GM18861 (cell line): Measurements from ENCODE around the gene NOS1.
"Not testable (repeated sequence)": the region's sequence is repeated elsewhere in the genome, so short reads cannot be mapped to it uniquely, and the experiment has no call there.

Experiments used
- ATAC-seq: cut with Tn5 transposase; IDR thresholded peaks from one replicate; pipeline ENCODE4 v1.9.1; 2021; ENCODE audit not compliant: unreplicated experiment

The NOS1 gene

DNA sequence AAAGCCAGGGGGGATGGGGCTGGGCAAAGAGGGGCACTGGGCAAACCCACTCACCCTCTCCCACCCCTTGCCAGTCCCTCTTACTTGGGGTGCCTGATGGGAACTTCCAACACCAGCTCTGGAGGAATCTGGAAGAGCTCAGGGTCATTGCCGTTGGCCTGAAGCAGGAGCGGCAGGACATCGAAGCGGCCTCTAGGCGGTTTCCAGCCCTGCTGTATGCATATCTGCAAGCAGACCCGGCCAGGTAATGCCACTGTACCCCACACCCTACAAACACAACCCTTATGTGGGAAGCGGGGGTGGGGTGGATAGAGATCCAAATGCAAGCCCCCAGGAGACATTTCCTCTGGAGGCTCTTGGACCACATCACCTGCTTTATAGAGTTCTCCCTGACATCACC, 83.6 kb downstream of the NOS1 start:
- ATAC-seq = no peak

DNA sequence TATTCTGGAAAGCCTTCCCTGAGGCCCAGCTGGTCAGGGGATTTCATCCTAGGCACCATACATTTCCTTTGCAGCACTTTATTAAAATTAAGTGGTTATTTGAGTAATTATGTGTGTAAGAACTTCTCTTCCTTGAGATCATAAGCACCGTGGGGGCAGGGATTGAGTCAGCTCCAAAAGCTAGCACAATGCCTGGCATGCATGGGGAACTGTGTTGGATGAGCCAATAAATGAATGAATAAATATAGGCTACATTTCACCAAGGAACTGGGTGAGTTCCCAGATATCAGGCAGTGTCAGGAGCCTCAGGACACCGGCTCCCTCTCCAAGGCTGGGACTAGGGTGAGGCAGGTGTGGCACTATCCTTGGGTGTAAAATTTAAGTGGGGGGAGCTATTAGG, 88.3 kb downstream of the NOS1 start:
- no peak for ATAC-seq

DNA sequence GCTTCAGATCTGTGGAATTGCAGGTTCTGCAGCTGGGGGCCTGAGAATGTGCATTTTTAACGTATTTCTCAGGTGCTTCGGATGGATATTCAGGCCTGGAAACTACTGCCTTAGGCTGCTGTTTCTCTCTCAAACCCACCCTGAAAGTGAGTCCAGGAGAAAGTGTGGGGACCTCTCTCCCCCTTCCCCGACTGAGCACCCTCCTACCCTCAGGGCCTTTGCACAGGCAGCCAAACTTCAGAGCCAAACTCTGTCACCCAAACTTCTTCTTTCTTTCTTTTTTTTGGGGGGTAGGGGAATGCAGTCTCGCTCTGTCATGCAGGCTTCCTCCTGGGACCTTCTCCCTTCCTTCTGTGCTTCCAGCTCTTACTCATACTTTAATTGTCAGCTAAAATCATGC, 88.7 kb downstream of the NOS1 start:
- no peak for ATAC-seq

DNA sequence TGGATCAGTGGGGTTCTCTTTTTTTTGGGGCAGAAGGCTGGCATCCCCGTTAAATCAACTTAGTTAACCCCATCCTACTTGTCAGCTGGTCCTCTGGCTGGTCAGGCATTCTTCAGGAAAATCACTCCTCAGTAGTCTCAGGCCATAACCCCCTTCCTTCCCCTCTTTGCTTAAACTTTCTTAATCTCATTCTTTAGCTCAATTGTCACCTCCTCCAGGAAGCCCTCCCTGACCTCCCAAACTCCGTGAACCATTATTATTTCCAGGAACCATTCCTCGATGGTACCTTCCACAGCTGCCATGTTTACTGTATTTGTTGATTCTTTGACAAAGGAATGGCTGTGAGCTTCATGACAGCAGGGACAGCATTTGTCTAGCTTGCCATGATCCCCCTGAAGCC, 98.7 kb downstream of the NOS1 start:
- no peak for ATAC-seq

DNA sequence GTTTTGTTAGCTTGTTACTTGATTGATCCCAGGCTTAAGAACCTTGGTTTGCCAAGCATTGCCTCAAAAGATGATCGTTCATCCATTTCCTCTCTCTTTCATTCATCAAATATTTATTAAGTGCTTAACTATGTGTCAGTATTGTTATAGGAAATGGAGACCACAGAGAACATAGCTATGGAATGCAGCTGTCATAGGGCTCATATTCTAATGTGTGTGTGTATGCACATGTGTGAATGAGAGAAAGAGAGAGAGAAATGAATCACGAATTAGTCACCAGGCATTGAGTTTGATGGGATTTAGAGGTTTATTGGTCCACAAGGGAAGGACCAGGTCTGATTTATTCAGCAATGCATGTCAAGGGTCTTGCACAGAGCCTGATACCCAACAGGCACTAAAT, 100.2 kb downstream of the NOS1 start:
- no peak for ATAC-seq

DNA sequence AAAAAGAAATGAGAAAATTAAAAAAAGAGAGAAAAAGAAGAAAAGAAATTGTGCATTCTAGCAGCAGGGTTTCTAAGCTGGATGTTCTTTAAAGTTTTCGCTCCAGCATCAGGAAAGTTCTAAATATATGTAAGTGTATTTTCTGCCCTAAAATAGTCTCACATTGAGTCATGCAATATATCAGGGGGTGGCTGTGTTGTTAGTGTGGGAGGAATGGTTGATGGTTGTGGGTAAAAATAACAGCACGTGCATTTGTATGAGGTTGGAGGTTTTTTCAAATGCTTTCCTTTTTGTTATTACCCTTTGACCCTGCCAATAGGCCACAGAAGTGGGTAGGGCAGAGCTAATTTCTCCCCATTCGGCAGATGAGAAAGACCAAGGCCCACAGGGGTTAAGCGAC, 106.0 kb downstream of the NOS1 start:
- no peak for ATAC-seq

DNA sequence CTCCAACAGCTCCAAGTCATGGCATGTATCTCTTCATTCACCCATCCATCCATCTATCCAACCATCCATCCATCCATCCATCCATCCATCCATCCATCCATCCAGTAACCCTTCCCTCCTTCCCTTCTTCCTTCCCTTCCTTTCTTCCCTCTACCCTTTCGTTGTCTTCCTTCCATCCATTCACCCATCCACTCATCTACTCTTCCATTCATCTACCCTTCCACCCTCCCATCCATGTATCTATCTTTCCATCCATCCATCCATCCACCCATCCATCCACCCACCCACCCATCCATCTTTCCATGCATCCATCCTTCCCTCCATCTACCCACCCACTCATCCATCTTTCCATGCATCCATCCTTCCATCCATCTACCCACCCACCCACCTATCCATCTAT, 117.9 kb downstream of the NOS1 start:
- ATAC-seq = no peak

DNA sequence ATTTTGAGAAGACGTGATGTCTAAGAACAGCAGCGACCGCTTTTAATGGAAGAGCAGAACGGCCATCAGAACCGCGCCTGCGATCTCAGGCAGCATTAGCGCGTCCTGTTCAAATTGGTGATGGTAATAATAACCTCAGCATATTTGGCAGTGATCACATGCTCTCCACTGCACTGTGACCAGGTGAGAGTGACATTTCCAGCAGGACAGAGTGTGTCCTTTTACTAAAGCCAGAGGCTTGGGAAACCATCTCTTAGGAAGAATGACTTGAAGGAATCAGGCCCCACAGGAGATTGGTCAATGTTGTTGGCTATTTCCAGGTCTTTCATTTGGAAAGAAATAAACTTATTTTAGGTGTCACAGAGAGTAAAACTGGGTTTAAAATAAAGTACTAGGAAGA, 119.7 kb downstream of the NOS1 start:
- ATAC-seq = no peak

DNA sequence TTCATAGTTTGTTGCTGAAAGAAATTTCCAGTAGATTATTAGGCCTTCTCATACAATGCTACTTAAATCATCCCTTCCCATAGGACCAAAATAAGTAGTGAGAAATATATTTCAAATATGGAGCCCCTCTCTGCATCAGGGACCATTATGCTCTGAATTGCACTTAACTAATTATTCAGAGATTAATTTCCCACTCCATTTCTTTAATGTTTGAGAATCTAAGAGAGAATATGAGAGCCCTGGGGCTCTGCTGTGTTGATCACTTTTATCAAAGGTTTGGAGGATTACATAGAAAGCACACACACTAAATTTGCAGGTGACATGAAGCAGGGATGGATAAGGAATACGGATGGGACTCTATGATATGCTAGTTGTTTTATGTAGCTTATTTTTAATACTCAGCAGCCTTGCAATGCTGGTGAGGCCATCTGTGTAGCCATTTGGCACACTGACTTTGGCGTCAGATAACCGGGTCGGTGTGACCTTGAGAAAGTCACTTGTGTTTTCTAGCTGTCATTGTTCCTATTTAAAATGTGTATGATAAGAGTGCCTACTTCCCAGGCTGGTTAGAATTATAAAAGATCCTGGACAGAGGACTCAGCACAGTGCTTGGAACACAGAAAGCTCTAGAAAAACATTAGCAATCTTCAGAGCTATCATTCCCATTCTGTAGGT, 121.2 kb downstream of the NOS1 start:
- ATAC-seq = no peak

DNA sequence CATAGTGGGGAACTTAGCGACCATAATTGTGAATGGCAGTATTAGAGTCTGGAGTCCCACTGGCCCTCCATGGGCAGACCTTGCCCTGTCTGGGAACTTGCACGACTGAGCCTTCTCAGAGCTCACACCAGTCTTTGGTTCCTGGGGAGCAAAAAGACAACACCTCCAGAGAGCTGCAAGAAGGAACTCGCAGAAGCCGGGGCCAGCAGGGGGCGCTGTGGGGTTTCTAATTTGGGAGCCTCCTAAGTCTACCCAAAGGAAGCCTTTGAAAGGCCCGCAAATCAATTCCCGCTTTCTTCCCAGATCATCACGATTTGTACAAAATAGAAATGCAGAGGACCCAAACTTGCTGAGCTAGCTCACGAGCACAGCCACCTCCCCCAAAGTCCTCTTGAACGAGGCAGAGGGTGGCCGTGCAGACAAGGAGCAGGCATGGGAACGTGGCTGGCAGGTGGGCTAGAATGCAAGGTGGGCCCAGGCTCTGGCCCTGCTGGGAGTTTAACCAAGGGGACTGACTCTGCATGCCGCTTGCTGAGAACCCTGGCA, 124.9 kb downstream of the NOS1 start:
- ATAC-seq = no peak

DNA sequence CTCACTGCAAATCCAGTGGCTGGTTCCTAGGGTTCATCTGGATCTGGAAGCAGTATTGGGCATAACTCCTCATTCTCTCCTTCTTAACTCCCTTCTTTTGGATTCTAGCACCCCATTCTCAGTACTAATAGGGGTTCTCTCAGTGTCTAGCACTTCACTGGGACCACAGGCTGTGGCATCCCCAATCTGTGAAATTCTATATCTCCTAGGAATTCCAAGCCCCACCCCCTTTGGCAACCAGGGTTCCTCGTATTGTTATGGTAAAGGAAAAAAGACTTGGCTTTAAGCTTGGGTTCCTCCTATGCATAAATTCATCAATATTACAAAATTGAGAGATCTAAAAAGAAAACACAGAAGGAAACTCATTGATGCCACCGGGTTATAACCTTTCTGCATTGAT, 126.2 kb downstream of the NOS1 start:
- ATAC-seq = no peak

DNA sequence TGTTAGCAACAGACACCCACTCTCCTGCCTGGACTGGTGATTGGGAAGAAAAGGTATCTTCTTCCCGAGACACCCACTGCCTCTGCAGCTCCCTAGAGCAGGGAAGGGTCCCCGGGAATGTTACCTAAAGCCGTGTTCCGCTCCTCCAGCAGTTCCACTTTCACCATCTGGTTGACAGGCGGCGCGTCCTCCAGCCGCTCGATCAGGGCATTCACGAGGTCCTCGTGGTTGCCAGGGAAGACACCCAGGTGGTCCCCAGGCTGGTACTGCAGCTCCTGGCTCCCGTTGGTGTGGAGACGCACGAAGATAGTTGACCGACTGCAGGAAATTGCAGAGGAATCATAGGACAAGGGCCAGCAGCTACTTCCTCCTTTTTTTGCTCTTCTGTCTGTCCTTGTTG, 127.0 kb downstream of the NOS1 start:
- no peak for ATAC-seq

DNA sequence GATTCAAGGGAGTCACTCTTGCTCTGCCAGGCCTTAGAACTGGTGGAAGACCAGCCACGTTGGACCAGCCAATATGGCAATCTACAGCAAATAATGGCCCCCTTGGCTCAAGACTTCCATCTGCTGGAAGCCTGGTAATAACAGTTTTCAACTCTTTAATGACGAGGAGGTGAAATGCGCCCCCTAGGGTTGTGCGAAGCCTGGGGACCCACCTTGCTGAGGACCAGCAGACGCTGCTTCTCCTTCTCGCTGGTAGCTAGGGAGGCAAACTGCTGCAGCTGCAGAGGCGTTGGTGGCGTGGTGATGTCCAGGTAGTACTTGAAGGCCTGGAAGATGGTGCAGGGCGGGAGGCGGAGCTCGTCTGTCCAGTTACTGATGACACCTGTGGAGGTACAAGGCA, 129.7 kb downstream of the NOS1 start:
- ATAC-seq = no peak

DNA sequence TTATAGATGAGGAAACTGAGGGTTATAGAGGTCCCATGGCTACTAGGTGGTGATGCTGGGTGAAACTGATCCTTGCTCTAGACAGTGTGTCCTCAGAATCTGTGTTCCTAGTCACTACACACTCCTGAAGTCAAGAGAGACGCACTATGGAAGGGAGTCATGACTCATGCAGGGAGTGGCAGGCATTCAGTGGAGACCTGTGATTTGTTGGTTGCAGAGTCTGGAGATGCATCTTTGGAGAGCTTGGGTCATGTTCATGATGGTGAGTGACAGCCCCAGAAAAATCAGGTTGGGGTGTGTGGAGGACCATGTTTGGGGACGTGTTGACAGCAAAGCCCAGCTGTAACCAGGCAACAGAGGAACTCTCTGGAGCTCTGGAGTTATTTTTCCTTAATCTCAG, 133.2 kb downstream of the NOS1 start:
- no peak for ATAC-seq

DNA sequence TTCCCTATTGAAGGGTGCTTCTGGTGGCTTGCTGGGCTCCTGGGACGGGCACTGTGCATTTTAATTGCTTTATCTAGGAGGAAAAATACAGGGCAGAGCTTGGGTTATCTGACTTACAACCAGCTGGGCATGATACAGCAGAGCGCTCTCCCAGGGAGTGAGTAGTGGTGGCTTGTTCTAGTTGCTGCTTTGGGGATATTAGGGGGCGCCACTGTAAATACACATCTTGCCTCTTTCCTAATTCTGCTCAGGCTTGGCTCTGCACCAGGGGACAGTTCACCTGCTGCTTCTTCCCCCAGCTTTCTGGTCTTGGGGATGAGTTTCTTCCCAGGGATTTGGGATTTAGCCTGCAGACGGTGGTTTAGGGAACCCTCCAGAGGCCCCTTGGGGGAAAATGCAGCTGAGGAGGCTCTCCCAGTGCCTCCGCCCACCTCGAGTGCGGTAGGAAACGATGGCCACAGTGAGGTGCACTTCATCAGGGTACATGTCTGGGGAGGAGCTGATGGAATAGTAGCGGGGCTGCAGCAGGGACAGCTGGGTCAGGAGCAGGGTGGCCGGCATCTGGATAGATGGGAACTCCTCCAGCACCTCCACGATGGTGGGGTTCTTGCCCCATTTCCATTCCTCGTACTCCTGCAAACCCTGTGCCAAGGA, 134.3 kb downstream of the NOS1 start:
- ATAC-seq = no peak

DNA sequence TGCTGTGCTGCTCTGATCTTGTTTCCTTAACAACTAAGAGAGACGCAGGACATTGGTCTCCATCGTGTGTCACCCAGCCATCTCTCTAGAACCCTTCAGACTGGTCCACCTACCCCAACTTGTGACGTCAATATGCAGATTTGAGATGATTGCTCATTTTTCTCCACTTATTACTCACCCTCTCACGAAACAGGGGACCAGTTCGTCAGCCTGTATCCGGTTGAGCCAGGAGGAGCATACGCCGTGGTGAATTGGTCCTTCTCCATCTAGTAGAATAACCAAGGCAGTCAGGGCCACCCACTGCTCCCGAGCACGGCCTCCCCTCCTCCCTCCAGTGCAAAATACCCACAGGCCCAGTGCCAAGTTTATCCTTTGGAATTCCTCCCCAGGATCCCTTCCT, 134.9 kb downstream of the NOS1 start:
- no peak for ATAC-seq

DNA sequence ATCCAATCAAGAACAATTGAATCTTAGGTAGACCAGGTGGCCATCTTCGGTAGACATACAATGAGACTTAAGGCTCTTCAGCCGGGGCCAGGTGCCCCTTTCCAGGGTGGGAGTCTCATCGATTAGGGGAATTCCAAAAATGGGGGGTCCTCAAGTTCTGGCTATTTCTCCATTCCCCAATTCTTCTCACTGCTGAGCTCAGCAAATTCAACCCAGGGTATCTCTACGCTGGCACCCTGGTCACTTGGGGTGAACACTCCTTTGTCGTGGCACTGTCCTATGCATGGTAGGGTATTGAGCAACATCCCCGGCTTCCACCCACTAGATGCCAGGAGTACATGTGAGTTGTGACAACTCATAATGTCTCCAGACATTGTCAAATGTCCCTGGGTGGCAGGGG, 136.2 kb downstream of the NOS1 start:
- no peak for ATAC-seq

DNA sequence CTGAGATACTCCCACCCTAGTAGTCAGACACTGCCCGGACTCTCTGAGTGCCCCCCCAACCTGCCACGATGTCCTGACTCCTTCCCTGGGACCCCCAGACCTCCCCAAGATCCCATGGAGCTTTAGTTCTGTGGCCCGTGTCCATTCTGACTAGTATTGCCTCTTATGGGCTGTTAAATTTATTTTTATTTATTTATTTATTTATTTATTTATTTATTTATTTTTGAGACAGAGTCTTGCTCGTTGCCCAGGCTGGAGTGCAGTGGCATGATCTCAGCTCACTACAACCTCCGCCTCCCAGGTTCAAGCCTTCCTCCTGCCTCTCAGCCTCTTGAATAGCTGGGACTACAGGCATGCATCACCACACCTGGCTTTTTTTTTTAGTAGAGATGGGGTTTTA, 140.5 kb downstream of the NOS1 start:
- not testable (repeated sequence) for ATAC-seq

DNA sequence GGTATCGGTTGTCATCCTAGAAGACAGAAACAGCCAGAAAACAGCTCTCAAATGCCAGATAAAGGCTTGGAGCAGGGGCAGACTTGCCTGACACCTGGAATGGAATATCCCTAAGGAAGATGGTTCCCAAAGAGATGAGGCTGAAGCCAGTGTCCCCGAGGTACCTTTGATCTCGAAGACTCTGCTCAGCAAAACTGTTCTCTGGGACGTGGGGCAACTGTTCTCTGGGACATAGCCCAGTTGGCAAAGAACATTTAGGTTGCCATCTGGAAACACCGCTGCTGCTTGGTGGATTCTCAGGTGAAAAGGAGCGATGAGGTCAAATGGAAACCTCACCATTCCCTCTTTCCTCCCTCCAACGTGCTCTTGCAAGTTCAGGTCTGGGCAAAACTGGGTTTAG, 143.3 kb downstream of the NOS1 start:
- ATAC-seq = no peak

DNA sequence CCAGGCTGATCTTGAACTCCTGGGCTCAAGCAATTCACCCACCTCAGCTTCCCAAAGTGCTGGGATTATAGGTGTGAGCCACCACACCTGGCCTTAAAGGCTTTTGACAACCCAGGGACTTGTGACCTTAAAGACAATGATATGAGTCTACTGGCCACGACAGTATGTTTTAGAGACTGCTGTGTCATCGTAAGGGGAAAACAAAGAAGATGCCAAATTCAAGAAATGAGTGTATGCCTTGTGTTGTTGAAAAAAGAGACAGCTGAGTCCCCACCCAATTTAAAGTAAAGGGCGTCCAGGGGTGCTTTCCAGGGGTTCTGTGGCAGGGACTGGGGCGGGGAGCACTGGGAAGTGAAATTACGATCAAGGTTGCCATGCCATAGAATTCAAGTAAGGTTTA, 144.7 kb downstream of the NOS1 start:
- no peak for ATAC-seq

DNA sequence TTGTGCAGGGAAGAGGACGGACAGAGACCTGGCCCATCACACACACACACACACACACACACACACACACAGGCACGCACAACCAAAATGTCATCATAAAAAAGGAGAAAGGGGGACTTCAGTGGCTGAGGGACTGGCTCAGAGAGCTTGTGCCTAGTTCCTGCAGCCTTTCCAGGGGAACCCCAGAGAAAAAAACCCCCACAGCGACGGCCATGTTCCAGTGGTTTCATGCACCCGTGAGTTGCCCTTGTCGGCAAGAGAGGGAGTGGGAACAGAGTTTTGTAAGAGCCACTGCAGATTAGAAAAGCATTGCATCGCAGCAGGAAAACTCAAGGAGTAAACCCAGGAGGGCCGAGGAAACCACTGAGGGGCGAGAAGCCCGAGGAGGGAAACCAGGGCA, 146.6 kb downstream of the NOS1 start:
- no peak for ATAC-seq

DNA sequence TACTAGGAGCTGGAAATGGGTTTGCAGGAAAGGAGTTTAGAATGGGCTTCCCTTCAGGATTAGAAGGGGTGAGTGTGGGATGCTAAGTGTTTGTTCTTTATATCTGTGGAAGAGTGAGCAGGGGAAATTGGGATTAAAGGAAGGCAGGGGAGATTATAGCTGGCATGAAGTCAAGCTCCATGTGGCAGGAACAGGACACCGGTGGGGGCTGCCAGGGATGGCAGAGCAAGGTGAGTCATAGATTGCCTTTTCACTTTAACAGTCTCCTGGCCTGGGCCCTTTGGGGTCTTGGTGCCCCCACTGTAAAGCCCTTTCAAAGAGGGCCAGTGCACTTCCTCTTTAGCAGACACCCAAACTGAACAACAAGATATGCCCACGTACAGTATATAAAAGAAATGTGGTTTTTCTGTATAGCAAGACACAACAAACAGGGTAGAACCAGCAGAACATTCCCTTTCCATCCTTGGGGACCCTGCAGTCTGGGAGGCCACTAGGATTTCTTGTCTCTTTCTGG, 148.1 kb downstream of the NOS1 start:
- no peak for ATAC-seq
